ENCODE data around the gene B4GALNT1. TPM values are rescaled to one million over a fixed set of nuclear protein-coding genes. Genes with fewer than 3 reads are reported as not detected.

B4GALNT1 gene
- total and polyA plus RNA-seq, 2 of the 13 experiments (the other 11 are each of a cell fraction or from before 2014, with no cell fraction given), result 4.5 to 5.4 TPM

DNA sequence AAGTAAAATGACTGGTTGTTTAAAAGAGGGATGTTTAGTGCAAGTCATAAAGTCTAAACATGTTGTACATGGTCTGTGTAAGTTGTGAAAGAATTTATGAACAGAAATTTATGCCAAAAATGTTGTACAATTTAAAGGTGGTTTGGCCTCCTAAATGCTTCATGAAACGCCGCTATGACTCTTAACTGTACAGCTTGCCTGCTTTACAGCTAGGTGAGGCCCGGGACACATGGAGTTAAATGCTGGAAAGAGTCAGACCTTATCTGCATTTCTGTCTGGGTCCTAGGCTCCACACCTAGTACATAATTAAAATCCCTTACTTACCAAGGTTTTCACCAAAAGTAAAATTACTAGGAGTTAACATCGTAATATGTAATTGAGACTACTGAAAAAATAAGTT, 28.4 kb upstream of the B4GALNT1 start:
- Histone ChIP-seq H3K27ac (ENCODE audit: extremely low read length, insufficient read depth, low read length) (no peak overlapping the region), H3K27me3 (ENCODE audit: control insufficient read depth in 1 of 2, insufficient read depth in 2 of 2, low read length in 2 of 2) (peaks cover 0 to 9% of the 10 kb centered on the region in 2 experiments; a peak in 1 of 5 replicates), H2AFZ (ENCODE audit: low read length) (no peak overlapping the region), H3K36me3 (replicated peaks in 1 of 2; ENCODE audit: control insufficient read depth in 1 of 2, insufficient read depth in 2 of 2, low read length in 2 of 2) (no peaks in the 10 kb centered on the region), H4K20me1 (ENCODE audit: insufficient read depth, low read length) (no peaks in the 10 kb centered on the region), H3K4me1 (ENCODE audit: insufficient read depth, low read length) (no peaks in the 10 kb centered on the region), H3K9me3 (ENCODE audit: low read length) (peaks cover 14% of the 10 kb centered on the region), H3K4me3 (replicated peaks in 1 of 3; ENCODE audit: insufficient read depth in 1 of 3, low read depth in 2 of 3, low read length in 3 of 3) (no peak overlapping the region), H3K4me2 (ENCODE audit: low read depth, low read length) (no peak overlapping the region), H3K9ac (ENCODE audit: insufficient read depth, low read depth, low read length) (no peak overlapping the region), H3K79me2 (ENCODE audit: insufficient read depth, low read length) (no peaks in the 10 kb centered on the region)
- no TSS peak for BruUV-seq (replicated peaks)
- ChIA-PET POLR2A (no interaction called here), CTCF (ENCODE audit: low intra/inter-chr PET ratio, low total read pairs) (no interaction called here)
- ATAC-seq, result no peak
- in situ Hi-C loops (cut with HindIII; ENCODE audit: extremely low pct_ligation_motif_present, low pct_unique_long_range_greater_than_20kb) (no loop called here), intact Hi-C loops (cut with micrococcal nuclease; ENCODE audit: unreplicated experiment) (no loop called here)
- DNase-seq (ENCODE audit: low spot score), result no peak
- 16% methylated on average over 4 of the region's 4 CpGs for WGBS (ENCODE audit: low lambda C conversion rate)
- TF ChIP-seq ZNF678 (CRISPR knock-in tag; IDR thresholded peaks at IDR 0.05) (no peak), ZNF724P (CRISPR knock-in tag; IDR thresholded peaks at IDR 0.05; ENCODE audit: borderline replicate concordance) (peak; percentile 84; the same call in 1 of the 2 replicates), ZSCAN30 (CRISPR knock-in tag; IDR thresholded peaks at IDR 0.05) (no peak)
- FAIRE-seq, result no peak

DNA sequence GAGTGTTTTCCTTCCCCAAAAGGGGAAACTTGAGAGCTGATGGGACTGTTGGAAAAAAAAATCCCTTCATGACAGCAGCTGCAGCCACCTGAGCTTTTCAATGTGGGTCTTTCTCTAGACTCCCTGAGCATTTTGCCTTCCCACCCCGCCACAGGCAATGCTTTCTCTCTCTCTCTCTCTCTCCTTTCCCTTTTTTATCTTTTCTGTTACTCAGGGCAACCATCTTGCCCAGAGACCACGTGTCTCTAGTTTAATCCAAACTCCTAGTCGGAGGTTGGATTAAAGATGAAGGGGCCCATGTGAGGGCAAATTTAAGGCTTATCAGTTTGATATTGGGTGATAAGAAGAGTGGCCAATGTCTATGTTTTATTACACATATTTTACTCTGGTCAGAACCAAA, 25.9 kb upstream of the B4GALNT1 start:
- no peak for FAIRE-seq
- H3K4me2 ChIP-seq (ENCODE audit: low read depth, low read length), result no peak overlapping the region
- in situ Hi-C loops (cut with HindIII; ENCODE audit: extremely low pct_ligation_motif_present, low pct_unique_long_range_greater_than_20kb), result no loop called here
- CTCF ChIA-PET (ENCODE audit: low intra/inter-chr PET ratio, low total read pairs), result no interaction called here
- POLR2A ChIA-PET, result no interaction called here
- H3K27me3 ChIP-seq (ENCODE audit: control insufficient read depth in 1 of 2, insufficient read depth in 2 of 2, low read length in 2 of 2), result peaks cover 0 to 9% of the 10 kb centered on the region in 2 experiments; a peak in 1 of 5 replicates
- H2AFZ ChIP-seq (ENCODE audit: low read length), result no peak overlapping the region
- no peak overlapping the region for H3K27ac ChIP-seq (ENCODE audit: extremely low read length, insufficient read depth, low read length)
- intact Hi-C loops (cut with micrococcal nuclease; ENCODE audit: unreplicated experiment), result no loop called here
- H3K9ac ChIP-seq (ENCODE audit: insufficient read depth, low read depth, low read length), result no peak overlapping the region
- H3K79me2 ChIP-seq (ENCODE audit: insufficient read depth, low read length), result no peaks in the 10 kb centered on the region
- no peaks in the 10 kb centered on the region for H3K4me1 ChIP-seq (ENCODE audit: insufficient read depth, low read length)
- no peak for DNase-seq (ENCODE audit: low spot score)
- H3K4me3 ChIP-seq (replicated peaks in 1 of 3; ENCODE audit: insufficient read depth in 1 of 3, low read depth in 2 of 3, low read length in 3 of 3), result no peak overlapping the region
- BruUV-seq (replicated peaks), result no TSS peak
- ATAC-seq, result no peak
- H4K20me1 ChIP-seq (ENCODE audit: insufficient read depth, low read length), result no peaks in the 10 kb centered on the region
- TF ChIP-seq, protein P1, sequence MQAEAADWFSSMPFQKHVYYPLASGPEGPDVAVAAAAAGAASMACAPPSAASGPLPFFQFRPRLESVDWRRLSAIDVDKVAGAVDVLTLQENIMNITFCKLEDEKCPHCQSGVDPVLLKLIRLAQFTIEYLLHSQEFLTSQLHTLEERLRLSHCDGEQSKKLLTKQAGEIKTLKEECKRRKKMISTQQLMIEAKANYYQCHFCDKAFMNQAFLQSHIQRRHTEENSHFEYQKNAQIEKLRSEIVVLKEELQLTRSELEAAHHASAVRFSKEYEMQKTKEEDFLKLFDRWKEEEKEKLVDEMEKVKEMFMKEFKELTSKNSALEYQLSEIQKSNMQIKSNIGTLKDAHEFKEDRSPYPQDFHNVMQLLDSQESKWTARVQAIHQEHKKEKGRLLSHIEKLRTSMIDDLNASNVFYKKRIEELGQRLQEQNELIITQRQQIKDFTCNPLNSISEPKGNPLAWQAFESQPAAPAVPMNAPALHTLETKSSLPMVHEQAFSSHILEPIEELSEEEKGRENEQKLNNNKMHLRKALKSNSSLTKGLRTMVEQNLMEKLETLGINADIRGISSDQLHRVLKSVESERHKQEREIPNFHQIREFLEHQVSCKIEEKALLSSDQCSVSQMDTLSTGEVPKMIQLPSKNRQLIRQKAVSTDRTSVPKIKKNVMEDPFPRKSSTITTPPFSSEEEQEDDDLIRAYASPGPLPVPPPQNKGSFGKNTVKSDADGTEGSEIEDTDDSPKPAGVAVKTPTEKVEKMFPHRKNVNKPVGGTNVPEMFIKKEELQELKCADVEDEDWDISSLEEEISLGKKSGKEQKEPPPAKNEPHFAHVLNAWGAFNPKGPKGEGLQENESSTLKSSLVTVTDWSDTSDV (CRISPR knock-in tag; IDR thresholded peaks at IDR 0.05), result no peak
- TF ChIP-seq ZBTB3 (CRISPR knock-in tag; IDR thresholded peaks at IDR 0.05; ENCODE audit: borderline replicate concordance, low read depth) (no peak), ZNF605 (CRISPR knock-in tag; IDR thresholded peaks at IDR 0.05) (no peak), CHD4 (IDR thresholded peaks at IDR 0.05; ENCODE audit: borderline replicate concordance, low read length) (no peak), ZMYM2 (CRISPR knock-in tag; IDR thresholded peaks at IDR 0.05) (no peak), NR2F6 (IDR thresholded peaks at IDR 0.05) (no peak), NR2F6 (CRISPR knock-in tag; IDR thresholded peaks at IDR 0.05) (no peak)
- TF ChIP-seq, protein P2, sequence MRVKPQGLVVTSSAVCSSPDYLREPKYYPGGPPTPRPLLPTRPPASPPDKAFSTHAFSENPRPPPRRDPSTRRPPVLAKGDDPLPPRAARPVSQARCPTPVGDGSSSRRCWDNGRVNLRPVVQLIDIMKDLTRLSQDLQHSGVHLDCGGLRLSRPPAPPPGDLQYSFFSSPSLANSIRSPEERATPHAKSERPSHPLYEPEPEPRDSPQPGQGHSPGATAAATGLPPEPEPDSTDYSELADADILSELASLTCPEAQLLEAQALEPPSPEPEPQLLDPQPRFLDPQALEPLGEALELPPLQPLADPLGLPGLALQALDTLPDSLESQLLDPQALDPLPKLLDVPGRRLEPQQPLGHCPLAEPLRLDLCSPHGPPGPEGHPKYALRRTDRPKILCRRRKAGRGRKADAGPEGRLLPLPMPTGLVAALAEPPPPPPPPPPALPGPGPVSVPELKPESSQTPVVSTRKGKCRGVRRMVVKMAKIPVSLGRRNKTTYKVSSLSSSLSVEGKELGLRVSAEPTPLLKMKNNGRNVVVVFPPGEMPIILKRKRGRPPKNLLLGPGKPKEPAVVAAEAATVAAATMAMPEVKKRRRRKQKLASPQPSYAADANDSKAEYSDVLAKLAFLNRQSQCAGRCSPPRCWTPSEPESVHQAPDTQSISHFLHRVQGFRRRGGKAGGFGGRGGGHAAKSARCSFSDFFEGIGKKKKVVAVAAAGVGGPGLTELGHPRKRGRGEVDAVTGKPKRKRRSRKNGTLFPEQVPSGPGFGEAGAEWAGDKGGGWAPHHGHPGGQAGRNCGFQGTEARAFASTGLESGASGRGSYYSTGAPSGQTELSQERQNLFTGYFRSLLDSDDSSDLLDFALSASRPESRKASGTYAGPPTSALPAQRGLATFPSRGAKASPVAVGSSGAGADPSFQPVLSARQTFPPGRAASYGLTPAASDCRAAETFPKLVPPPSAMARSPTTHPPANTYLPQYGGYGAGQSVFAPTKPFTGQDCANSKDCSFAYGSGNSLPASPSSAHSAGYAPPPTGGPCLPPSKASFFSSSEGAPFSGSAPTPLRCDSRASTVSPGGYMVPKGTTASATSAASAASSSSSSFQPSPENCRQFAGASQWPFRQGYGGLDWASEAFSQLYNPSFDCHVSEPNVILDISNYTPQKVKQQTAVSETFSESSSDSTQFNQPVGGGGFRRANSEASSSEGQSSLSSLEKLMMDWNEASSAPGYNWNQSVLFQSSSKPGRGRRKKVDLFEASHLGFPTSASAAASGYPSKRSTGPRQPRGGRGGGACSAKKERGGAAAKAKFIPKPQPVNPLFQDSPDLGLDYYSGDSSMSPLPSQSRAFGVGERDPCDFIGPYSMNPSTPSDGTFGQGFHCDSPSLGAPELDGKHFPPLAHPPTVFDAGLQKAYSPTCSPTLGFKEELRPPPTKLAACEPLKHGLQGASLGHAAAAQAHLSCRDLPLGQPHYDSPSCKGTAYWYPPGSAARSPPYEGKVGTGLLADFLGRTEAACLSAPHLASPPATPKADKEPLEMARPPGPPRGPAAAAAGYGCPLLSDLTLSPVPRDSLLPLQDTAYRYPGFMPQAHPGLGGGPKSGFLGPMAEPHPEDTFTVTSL (CRISPR knock-in tag; IDR thresholded peaks at IDR 0.05; ENCODE audit: borderline replicate concordance), result no peak
- peaks cover 14% of the 10 kb centered on the region for H3K9me3 ChIP-seq (ENCODE audit: low read length)
- 18% methylated on average over 3 of the region's 3 CpGs for WGBS (ENCODE audit: low lambda C conversion rate)
- H3K36me3 ChIP-seq (replicated peaks in 1 of 2; ENCODE audit: control insufficient read depth in 1 of 2, insufficient read depth in 2 of 2, low read length in 2 of 2), result no peaks in the 10 kb centered on the region
